ENCODE measurements around the gene METAP1D. TPM values are rescaled to one million over a fixed set of nuclear protein-coding genes. Genes with fewer than 3 reads are reported as not detected.

METAP1D gene
- total RNA-seq, 1 donor from 2014 or later: 4.6 TPM

DNA sequence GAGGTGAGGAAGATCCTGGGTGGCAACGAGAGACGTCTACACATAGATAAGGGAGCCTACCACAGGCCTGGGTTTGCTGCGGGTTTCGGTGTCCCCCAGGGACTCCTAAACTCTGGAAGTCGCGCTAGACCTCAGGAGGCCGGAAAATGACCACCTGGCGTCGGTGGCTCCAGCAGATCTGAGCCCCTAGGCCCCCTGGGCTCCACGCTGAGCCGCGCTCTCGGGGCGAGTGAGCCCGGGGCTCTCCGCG is 84.6 kb downstream of the METAP1D start:
- DNase-seq (ENCODE audit: low spot score): no peak
- Mint-ChIP-seq H3K4me1 (ENCODE audit: low read depth) (peaks cover 48% of the 10 kb centered on the region), H3K36me3 (ENCODE audit: low read depth) (peaks cover 10% of the 10 kb centered on the region), H3K27ac (ENCODE audit: unreplicated experiment) (peak overlapping the region; percentile 100), H3K27me3 (ENCODE audit: low read depth) (peaks cover 7% of the 10 kb centered on the region), H3K9me3 (ENCODE audit: low read depth) (no peaks in the 10 kb centered on the region), H3K4me3 (ENCODE audit: unreplicated experiment) (peak overlapping the region; percentile 98)
- TF ChIP-seq CTCF (IDR thresholded peaks at IDR 0.05): no peak

DNA sequence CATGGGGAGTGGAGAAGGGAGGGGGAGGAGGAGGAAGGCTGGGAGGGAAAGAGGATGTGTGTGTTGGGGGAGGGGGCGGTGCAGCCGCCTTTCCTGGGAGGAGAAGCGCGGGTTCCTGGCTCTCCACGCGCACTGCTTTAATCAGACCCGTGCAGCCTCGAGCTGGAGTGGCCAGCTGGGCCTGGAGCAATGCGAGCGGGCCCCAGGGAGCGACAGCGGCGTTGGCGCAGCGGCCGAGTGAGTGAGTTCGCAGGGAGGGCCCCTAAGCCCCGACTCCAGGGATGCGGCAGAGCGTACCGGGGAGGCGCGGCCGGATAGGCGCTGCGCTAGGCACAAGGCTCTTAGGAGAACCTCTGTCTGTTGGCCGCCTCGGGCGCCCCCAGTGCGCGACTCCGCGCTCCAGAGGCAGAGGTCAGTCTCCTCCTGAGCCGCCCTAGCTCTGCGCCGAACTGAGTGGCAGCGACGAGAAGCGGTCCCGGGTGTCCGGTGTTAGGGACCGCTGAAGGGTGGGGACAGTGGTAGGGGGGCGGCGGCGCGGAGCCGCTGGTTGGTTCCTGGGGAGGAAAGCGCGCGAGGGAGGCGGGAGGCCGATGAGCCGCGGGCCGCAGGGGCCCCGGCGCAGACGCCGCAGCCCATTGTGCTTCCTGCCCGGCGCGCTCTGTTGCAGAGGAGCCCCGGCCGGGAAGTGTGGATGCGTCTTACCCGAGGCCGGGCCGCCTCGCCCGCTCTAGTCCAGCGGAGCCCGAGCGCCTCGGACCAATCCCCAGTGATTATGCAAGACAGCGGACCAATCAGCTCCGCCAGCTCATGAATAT is 85.1 kb downstream of the METAP1D start:
- peak overlapping the region; percentile 100 for H3K27ac Mint-ChIP-seq (ENCODE audit: unreplicated experiment)
- peaks cover 7% of the 10 kb centered on the region for H3K27me3 Mint-ChIP-seq (ENCODE audit: low read depth)
- H3K4me3 Mint-ChIP-seq (ENCODE audit: unreplicated experiment): peak overlapping the region; percentile 98
- peaks cover 10% of the 10 kb centered on the region for H3K36me3 Mint-ChIP-seq (ENCODE audit: low read depth)
- peaks cover 48% of the 10 kb centered on the region for H3K4me1 Mint-ChIP-seq (ENCODE audit: low read depth)
- H3K9me3 Mint-ChIP-seq (ENCODE audit: low read depth): no peaks in the 10 kb centered on the region
- DNase-seq (ENCODE audit: low spot score): peak; percentile 98
- TF ChIP-seq CTCF (IDR thresholded peaks at IDR 0.05): peak; percentile 31

GRCh38 chr2:172085460-172086159 is 85.9 kb downstream of the METAP1D start, which contains the start of gene DLX1:
DLX1 (plus strand) TSS chr2:172085507; CDS start chr2:172085678, 171 bp downstream.
- no peak for DNase-seq (ENCODE audit: low spot score)
- peak within 1 kb of the TSS; percentile 100 for H3K27ac Mint-ChIP-seq (ENCODE audit: unreplicated experiment)
- H3K4me3 Mint-ChIP-seq (ENCODE audit: unreplicated experiment): peak within 1 kb of the TSS; percentile 98
- peaks cover 48% of the 10 kb centered on the region for H3K4me1 Mint-ChIP-seq (ENCODE audit: low read depth)
- H3K9me3 Mint-ChIP-seq (ENCODE audit: low read depth): no peaks in the 10 kb centered on the region
- TF ChIP-seq CTCF (IDR thresholded peaks at IDR 0.05): no peak
- H3K36me3 Mint-ChIP-seq (ENCODE audit: low read depth): peaks cover 10% of the 10 kb centered on the region
- H3K27me3 Mint-ChIP-seq (ENCODE audit: low read depth): peaks cover 7% of the 10 kb centered on the region

GRCh38 chr2:172086241-172087206 is 86.8 kb downstream of the METAP1D start:
- peaks cover 48% of the 10 kb centered on the region for H3K4me1 Mint-ChIP-seq (ENCODE audit: low read depth)
- no peaks in the 10 kb centered on the region for H3K9me3 Mint-ChIP-seq (ENCODE audit: low read depth)
- peaks cover 7% of the 10 kb centered on the region for H3K27me3 Mint-ChIP-seq (ENCODE audit: low read depth)
- TF ChIP-seq CTCF (IDR thresholded peaks at IDR 0.05): peak; percentile 56
- peak overlapping the region; percentile 100 for H3K27ac Mint-ChIP-seq (ENCODE audit: unreplicated experiment)
- H3K36me3 Mint-ChIP-seq (ENCODE audit: low read depth): peaks cover 10% of the 10 kb centered on the region
- H3K4me3 Mint-ChIP-seq (ENCODE audit: unreplicated experiment): peak overlapping the region; percentile 98
- no peak for DNase-seq (ENCODE audit: low spot score)
